Measurements from ENCODE around the gene MB.

MB gene

DNA sequence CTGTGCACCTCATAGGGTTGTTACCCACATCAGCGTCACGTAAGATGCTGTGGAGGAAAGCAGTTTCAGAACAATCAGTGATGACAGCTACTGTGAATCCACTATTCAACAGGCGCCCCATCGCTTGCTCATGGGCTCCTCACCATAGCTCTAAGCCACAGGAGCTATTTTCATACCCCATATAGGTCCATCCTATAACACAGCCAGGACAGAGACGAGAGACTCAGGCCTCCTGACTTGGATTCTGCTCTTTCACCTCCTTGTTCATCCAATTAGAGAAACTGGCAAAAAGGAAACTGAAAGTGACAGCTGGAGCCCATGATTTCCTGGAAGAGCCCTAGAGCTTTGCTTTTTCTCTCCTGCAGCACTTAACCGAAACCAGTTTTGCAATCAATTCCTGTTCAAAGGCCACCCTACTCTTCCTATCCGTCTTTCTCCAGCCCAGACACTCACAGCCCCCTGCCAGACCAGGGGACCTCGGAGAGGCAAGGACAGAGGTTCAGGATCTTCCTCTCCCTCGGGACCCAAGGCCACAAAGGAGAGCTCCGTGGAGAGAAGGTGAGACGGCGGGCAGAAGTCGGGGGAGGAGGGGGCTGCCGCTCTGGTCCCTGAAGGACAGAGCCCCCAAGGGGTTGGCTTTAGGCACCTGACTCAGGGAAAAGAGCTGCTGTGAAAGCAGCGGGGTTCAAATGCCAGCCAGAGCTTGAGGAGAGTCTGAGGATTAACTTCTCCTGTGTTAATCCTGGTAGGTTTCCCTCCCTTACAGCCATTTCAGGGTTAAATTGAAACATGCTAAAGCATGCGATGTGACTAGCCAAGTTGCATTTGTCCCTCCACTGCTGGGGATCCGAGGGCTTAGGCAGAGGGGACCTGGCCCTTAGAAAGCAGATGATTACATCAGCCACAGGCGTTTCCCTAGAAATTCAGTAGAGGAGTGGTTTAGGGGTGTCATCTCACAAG is 31.2 kb upstream of the MB start, which contains the start of gene APOL6:
Gene APOL6 (plus strand): TSS at position 381 of the 960 bp plus-strand sequence. CDS start 7,980 bp downstream, outside the sequence.
- H3K4me3 ChIP-seq (ENCODE audit: low read length) = peak within 1 kb of the TSS; percentile 76; the same call in 1 of the 2 replicates
- no peak for TF ChIP-seq ZNF274 (IDR thresholded peaks at IDR 0.05; ENCODE audit: low read depth, low read length)

- H3K4me3 ChIP-seq (ENCODE audit: low read length) = no peak overlapping the region
- no peak for TF ChIP-seq ZNF274 (IDR thresholded peaks at IDR 0.05; ENCODE audit: low read depth, low read length)
Observed at GRCh38 chr22:35645646-35646045, 28.5 kb upstream of the MB start.

- TF ChIP-seq ZNF274 (IDR thresholded peaks at IDR 0.05; ENCODE audit: low read depth, low read length) = no peak
- no peak overlapping the region for H3K4me3 ChIP-seq (ENCODE audit: low read length)
Observed at GRCh38 chr22:35643991-35644390, 26.9 kb upstream of the MB start.

GRCh38 chr22:35642305-35642741 is 25.2 kb upstream of the MB start:
- no peak overlapping the region for H3K4me3 ChIP-seq (ENCODE audit: low read length)
- no peak for TF ChIP-seq ZNF274 (IDR thresholded peaks at IDR 0.05; ENCODE audit: low read depth, low read length)

GRCh38 chr22:35641494-35642120 is 24.5 kb upstream of the MB start:
- no peak for TF ChIP-seq ZNF274 (IDR thresholded peaks at IDR 0.05; ENCODE audit: low read depth, low read length)
- H3K4me3 ChIP-seq (ENCODE audit: low read length) = no peak overlapping the region

GRCh38 chr22:35638410-35638809 is 21.3 kb upstream of the MB start:
- TF ChIP-seq ZNF274 (IDR thresholded peaks at IDR 0.05; ENCODE audit: low read depth, low read length) = no peak
- no peak overlapping the region for H3K4me3 ChIP-seq (ENCODE audit: low read length)

DNA sequence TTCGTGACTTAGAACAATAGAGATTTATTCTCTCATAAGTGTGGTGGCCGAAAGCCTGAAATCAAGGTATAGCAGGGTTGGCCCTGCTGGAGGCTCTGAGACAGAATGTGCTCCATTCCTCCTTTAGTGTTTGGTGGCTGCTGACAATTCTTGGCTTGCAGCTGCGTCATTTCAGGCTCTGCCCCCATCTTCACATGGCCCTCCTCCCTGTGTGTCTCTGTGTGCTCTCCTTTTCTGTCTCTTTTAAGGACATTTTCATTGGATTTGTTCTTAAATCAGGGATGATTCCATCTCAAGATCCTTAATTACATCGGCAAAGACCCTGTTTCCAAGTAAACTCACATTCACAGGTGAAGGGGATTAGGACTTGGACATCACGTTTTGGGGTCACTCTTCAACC is 20.9 kb upstream of the MB start:
- TF ChIP-seq ZNF274 (IDR thresholded peaks at IDR 0.05; ENCODE audit: low read depth, low read length) = no peak
- no peak overlapping the region for H3K4me3 ChIP-seq (ENCODE audit: low read length)

DNA sequence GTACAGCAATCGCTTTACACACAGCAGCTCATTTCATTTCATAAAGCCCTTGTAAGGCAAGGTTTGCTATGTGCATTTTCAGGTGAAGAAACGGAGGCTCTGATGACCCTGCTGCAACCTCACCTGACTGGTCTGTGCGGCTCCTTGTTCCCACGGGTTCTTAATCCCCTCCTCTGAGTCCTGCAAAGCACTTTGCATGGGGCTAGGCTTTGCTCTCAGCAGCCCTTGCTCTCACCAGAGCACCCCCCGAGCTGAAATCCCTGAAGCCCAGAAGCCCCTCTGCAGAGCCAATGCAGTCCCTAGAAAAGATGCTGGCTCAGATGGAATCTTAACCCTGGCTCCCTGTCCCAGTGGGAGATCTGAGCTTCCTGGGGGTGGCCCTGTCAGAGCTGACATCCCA is 20.1 kb upstream of the MB start:
- TF ChIP-seq ZNF274 (IDR thresholded peaks at IDR 0.05; ENCODE audit: low read depth, low read length) = no peak
- H3K4me3 ChIP-seq (ENCODE audit: low read length) = no peak overlapping the region

DNA sequence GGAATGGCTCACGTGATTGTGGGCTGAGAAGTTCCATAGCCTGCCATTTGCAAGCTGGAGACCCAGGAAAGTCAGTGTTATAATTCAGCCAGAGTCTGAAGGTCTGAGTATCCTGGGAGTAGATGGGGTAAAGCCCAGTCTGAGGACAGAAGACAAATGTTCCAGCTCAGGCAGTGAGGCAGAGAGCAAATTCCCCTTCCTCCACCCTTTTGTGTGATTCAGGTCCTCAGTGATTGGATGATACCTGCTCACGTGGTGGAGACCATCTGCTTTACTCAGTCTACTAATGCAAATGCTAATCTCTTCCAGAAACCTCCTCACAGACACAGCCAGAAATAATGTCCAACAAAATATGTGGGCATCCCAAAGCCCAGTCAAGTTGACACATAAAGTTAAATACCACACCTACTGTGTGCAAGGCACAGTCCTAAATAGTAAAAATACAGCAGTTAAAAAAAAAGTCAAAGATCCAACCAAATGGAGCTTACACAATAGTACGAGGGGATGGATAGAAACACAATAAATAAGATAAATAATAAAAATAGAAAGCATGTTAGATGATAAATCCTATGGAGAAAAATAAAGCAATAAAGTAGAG is 17.9 kb upstream of the MB start:
- no peak overlapping the region for H3K4me3 ChIP-seq (ENCODE audit: low read length)
- no peak for TF ChIP-seq ZNF274 (IDR thresholded peaks at IDR 0.05; ENCODE audit: low read depth, low read length)

GRCh38 chr22:35634015-35634414 is 16.9 kb upstream of the MB start:
- TF ChIP-seq ZNF274 (IDR thresholded peaks at IDR 0.05; ENCODE audit: low read depth, low read length) = no peak
- H3K4me3 ChIP-seq (ENCODE audit: low read length) = no peak overlapping the region

- no peak overlapping the region for H3K4me3 ChIP-seq (ENCODE audit: low read length)
- TF ChIP-seq ZNF274 (IDR thresholded peaks at IDR 0.05; ENCODE audit: low read depth, low read length) = no peak
Observed at GRCh38 chr22:35633520-35633919, 16.4 kb upstream of the MB start.

- TF ChIP-seq ZNF274 (IDR thresholded peaks at IDR 0.05; ENCODE audit: low read depth, low read length) = no peak
- H3K4me3 ChIP-seq (ENCODE audit: low read length) = no peak overlapping the region
Observed at GRCh38 chr22:35632935-35633334, 15.8 kb upstream of the MB start.

- no peak for TF ChIP-seq ZNF274 (IDR thresholded peaks at IDR 0.05; ENCODE audit: low read depth, low read length)
Observed at GRCh38 chr22:35631597-35631996, 14.5 kb upstream of the MB start.

GRCh38 chr22:35630891-35631290 is 13.8 kb upstream of the MB start:
- no peak overlapping the region for H3K4me3 ChIP-seq (ENCODE audit: low read length)
- no peak for TF ChIP-seq ZNF274 (IDR thresholded peaks at IDR 0.05; ENCODE audit: low read depth, low read length)

More at GRCh38 chr22:35631597-35631996, 14.5 kb upstream of the MB start:
- H3K4me3 ChIP-seq (ENCODE audit: low read length) = no peak overlapping the region
